ENCODE data around the gene OR10H5.

- no peak for TF ChIP-seq POLR2A (IDR thresholded peaks at IDR 0.05)
- no peak for TF ChIP-seq CTCF (IDR thresholded peaks at IDR 0.05)
These were observed 1.3 kb downstream of the OR10H5 start for GRCh38 chr19:15788594-15789270.
